ENCODE measurements around the gene NUDC. TPM values are rescaled to one million over a fixed set of nuclear protein-coding genes. Genes with fewer than 3 reads are reported as not detected.

Gene NUDC
- total and polyA plus RNA-seq, 9 of the 15 experiments (the other 6 are each of a cell fraction or from before 2014, with no cell fraction given), result 9.8 to 234 (median 149) TPM

DNA sequence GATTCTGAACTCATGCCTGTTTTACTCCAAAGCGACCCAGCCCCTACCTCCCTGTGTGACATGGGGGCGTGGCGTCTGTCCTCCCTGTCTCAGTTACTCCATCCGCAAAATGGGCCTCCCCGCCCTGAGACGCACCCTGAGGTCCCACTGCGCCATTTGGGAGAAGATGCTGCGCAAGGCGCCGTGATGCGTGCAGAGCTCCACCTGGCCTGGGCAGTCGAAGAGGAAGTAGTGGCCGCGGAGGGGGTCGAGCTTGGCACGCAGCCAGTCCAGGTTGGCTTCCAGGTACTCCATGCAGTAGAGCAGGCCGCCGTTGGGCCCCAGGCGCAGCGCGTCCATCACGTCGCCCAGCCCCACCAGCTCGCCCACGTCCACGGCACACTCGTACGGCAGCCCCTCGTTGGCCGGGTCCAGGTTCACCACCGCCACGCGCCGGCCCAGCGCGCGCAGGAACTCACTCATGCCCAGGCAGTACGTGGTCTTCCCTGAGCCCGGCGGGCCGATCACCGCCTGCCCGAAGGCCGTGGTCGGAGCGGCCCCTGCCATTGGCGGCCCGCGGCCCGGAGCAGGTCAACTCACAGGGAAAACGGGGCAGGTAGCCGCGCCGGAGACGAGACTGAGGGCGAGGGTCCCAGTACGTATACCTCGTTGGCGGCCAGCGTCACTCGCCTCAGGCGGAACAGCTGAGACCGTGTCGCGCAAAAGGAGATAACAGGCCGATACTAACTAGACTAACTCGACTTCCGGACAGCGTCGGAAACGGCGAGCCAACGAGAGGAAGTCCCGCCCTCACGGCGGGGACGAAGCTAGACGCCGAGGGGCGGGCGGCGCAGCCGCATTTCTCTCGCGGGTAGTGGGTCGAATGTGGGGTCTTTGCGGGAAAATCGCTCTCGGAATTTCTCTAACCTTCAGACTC is 31.7 kb upstream of the NUDC start, which contains the start of gene GPN2 (continued):
- TF ChIP-seq IRF2 (CRISPR knock-in tag; IDR thresholded peaks at IDR 0.05), result peak; percentile 51; the same call in 1 of the 2 replicates
- no peak for TF ChIP-seq XRCC5 (IDR thresholded peaks at IDR 0.05; ENCODE audit: low read depth, low read length)
- no peak for TF ChIP-seq MCM7 (IDR thresholded peaks at IDR 0.05)
- peak; percentile 83; the same call in 1 of the 2 replicates for TF ChIP-seq ZNF232 (CRISPR knock-in tag; IDR thresholded peaks at IDR 0.05)
- peak; percentile 92 for TF ChIP-seq GABPB1 (CRISPR knock-in tag; IDR thresholded peaks at IDR 0.05)
- TF ChIP-seq NR2C2 (CRISPR knock-in tag; IDR thresholded peaks at IDR 0.05), result peak; percentile 65; the same call in 1 of the 2 replicates
- TF ChIP-seq NR2C2 (tag; IDR thresholded peaks at IDR 0.05), result peak; percentile 64; the same call in 1 of the 2 replicates
- TF ChIP-seq, protein P1, sequence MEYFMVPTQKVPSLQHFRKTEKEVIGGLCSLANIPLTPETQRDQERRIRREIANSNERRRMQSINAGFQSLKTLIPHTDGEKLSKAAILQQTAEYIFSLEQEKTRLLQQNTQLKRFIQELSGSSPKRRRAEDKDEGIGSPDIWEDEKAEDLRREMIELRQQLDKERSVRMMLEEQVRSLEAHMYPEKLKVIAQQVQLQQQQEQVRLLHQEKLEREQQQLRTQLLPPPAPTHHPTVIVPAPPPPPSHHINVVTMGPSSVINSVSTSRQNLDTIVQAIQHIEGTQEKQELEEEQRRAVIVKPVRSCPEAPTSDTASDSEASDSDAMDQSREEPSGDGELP (CRISPR knock-in tag; IDR thresholded peaks at IDR 0.05; ENCODE audit: borderline replicate concordance), result peak; percentile 100
- peak; percentile 44 for TF ChIP-seq SP2 (IDR thresholded peaks at IDR 0.05; ENCODE audit: extremely low read depth, low read depth, low read length, poor library complexity, severe bottlenecking)
- 0 out of 2 replicates have a peak, but pooled peaks have one; percentile 83 for TF ChIP-seq ZNF224 (CRISPR knock-in tag; IDR thresholded peaks at IDR 0.05)
- TF ChIP-seq, protein P2, sequence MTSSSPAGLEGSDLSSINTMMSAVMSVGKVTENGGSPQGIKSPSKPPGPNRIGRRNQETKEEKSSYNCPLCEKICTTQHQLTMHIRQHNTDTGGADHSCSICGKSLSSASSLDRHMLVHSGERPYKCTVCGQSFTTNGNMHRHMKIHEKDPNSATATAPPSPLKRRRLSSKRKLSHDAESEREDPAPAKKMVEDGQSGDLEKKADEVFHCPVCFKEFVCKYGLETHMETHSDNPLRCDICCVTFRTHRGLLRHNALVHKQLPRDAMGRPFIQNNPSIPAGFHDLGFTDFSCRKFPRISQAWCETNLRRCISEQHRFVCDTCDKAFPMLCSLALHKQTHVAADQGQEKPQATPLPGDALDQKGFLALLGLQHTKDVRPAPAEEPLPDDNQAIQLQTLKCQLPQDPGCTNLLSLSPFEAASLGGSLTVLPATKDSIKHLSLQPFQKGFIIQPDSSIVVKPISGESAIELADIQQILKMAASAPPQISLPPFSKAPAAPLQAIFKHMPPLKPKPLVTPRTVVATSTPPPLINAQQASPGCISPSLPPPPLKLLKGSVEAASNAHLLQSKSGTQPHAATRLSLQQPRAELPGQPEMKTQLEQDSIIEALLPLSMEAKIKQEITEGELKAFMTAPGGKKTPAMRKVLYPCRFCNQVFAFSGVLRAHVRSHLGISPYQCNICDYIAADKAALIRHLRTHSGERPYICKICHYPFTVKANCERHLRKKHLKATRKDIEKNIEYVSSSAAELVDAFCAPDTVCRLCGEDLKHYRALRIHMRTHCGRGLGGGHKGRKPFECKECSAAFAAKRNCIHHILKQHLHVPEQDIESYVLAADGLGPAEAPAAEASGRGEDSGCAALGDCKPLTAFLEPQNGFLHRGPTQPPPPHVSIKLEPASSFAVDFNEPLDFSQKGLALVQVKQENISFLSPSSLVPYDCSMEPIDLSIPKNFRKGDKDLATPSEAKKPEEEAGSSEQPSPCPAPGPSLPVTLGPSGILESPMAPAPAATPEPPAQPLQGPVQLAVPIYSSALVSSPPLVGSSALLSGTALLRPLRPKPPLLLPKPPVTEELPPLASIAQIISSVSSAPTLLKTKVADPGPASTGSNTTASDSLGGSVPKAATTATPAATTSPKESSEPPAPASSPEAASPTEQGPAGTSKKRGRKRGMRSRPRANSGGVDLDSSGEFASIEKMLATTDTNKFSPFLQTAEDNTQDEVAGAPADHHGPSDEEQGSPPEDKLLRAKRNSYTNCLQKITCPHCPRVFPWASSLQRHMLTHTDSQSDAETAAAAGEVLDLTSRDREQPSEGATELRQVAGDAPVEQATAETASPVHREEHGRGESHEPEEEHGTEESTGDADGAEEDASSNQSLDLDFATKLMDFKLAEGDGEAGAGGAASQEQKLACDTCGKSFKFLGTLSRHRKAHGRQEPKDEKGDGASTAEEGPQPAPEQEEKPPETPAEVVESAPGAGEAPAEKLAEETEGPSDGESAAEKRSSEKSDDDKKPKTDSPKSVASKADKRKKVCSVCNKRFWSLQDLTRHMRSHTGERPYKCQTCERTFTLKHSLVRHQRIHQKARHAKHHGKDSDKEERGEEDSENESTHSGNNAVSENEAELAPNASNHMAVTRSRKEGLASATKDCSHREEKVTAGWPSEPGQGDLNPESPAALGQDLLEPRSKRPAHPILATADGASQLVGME (CRISPR knock-in tag; IDR thresholded peaks at IDR 0.05), result peak; percentile 83; the same call in 1 of the 2 replicates
- TF ChIP-seq CBX3 (IDR thresholded peaks at IDR 0.05; ENCODE audit: borderline replicate concordance in 1 of 2, low read length in 2 of 2), result peak in 1 of 2 experiments; percentile 61; a peak in 1 of 3 replicates
- no peak for TF ChIP-seq FUS (optimal IDR thresholded peaks at IDR 0.05; ENCODE audit: low read depth, low read length)
- TF ChIP-seq, protein P3, sequence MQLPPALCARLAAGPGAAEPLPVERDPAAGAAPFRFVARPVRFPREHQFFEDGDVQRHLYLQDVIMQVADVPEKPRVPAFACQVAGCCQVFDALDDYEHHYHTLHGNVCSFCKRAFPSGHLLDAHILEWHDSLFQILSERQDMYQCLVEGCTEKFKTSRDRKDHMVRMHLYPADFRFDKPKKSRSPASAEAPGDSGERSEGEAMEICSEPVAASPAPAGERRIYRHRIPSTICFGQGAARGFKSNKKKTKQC (CRISPR knock-in tag; IDR thresholded peaks at IDR 0.05), result peak; percentile 74
- no peak for TF ChIP-seq FOXM1 (IDR thresholded peaks at IDR 0.05; ENCODE audit: low read depth)
- TF ChIP-seq FOXM1 (CRISPR knock-in tag; IDR thresholded peaks at IDR 0.05; ENCODE audit: low read depth), result 0 out of 2 replicates have a peak, but pooled peaks have one; percentile 19
- TF ChIP-seq RCOR1 (IDR thresholded peaks at IDR 0.05; ENCODE audit: borderline replicate concordance in 1 of 2, low read depth in 2 of 2, low read length in 2 of 2), result peak in 1 of 2 experiments; percentile 64; a peak in 2 of 4 replicates
- TF ChIP-seq SMAD2 (IDR thresholded peaks at IDR 0.05; ENCODE audit: low read depth, low read length), result no peak
- peak; percentile 91 for TF ChIP-seq POLR2H (tag; IDR thresholded peaks at IDR 0.05; ENCODE audit: low read depth)
- TF ChIP-seq MXI1 (IDR thresholded peaks at IDR 0.05; ENCODE audit: low read depth, low read length), result peak; percentile 34; the same call in 1 of the 2 replicates
